Measurements from ENCODE around the gene SPSB2.

The SPSB2 gene

DNA sequence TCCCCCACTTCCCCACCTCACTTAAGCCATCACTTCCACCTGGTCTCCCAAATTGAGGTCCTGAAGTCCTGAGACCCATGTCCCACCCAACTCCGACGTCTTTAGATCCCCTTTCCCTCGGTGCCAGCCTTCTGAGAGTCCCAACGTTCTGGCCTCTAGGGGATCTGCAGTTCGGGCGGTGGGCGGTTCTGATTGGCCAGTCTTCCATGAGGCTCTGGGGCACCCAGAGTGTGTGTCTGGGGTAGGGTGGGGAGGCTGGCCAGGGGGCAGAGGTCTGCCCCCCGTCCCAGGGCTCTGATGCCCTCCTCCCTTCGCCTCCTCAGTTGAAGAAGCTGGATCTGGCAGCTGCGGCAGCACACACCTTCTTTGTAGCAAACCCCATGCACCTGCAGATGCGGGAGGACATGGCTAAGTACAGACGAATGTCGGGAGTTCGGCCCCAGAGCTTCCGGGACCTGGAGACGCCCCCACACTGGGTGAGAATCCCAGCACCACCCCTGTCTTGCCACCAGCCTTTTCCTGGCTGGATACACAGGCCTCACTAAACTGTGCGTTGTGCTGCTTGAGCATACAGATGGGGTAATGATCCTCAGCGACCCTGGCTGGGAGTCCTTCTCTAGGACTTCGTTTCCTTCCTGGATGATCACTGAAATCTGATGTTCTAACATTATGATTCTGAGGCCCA lies 43.4 kb downstream of the SPSB2 start:
- ChIA-PET CTCF (interaction anchor here (1.0 to 6.6 kb wide), 14 partner anchors 7 to 266 kb away, joined by 3 to 60 read pairs (median 4); partner anchors contain the start of genes COPS7A, GNB3, MLF2 and PTMS), POLR2A (interaction anchor here (1.3 kb wide), 1 partner anchor 38 kb away, joined by 5 read pairs; the partner anchor contains the start of gene TPI1)
- DNase-seq (ENCODE audit: extremely low spot score), result no peak
- TF ChIP-seq, protein P1, sequence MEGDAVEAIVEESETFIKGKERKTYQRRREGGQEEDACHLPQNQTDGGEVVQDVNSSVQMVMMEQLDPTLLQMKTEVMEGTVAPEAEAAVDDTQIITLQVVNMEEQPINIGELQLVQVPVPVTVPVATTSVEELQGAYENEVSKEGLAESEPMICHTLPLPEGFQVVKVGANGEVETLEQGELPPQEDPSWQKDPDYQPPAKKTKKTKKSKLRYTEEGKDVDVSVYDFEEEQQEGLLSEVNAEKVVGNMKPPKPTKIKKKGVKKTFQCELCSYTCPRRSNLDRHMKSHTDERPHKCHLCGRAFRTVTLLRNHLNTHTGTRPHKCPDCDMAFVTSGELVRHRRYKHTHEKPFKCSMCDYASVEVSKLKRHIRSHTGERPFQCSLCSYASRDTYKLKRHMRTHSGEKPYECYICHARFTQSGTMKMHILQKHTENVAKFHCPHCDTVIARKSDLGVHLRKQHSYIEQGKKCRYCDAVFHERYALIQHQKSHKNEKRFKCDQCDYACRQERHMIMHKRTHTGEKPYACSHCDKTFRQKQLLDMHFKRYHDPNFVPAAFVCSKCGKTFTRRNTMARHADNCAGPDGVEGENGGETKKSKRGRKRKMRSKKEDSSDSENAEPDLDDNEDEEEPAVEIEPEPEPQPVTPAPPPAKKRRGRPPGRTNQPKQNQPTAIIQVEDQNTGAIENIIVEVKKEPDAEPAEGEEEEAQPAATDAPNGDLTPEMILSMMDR (IDR thresholded peaks at IDR 0.05; ENCODE audit: control extremely low read depth, extremely low read depth, low read depth, missing control alignments), result no peak

DNA sequence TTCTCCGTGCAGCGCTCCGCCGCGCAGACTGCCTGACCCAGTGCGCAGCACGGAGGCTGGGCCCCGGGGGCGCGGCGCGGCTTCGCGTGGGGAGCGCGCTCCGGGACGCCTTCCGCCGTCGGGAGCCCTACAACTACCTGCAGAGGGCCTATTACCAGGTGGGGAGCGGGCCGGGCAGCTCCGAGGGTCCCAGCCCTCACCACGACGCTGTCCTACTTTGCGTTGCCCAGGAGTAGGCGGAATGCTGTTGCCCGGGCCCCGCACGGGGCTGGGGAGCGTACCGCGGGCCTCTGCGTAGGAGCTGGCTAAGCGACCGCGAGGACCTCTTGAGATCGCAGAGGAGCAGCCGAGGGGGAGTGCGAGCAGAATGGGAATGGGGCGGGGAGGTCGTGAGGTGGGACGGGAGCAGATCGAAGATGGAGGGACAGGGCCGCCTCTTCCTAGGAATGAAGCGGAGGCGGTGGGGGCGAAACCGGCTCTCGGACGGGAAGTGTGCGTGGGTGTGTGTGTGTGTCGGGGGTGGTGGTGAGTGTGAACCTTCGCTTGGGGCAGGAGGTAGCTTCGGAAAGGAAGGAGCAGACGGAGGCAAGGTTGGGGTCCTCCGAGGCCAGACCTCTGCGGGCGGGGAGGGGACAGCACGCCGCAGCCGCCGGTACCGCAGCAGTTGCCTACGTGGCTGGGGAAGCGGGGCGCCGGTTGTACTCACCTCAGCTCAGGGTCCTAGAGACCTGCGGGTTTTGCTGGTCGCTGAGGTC lies 44.1 kb downstream of the SPSB2 start:
- CTCF ChIA-PET, result interaction anchor here (1.0 to 6.6 kb wide), 13 partner anchors 9 to 275 kb away, joined by 3 to 60 read pairs (median 4); partner anchors contain the start of genes COPS7A, GNB3, MLF2 and PTMS
- TF ChIP-seq, protein P1 (IDR thresholded peaks at IDR 0.05; ENCODE audit: control extremely low read depth, extremely low read depth, low read depth, missing control alignments), result no peak
- POLR2A ChIA-PET, result no interaction called here
- no peak for DNase-seq (ENCODE audit: extremely low spot score)

DNA sequence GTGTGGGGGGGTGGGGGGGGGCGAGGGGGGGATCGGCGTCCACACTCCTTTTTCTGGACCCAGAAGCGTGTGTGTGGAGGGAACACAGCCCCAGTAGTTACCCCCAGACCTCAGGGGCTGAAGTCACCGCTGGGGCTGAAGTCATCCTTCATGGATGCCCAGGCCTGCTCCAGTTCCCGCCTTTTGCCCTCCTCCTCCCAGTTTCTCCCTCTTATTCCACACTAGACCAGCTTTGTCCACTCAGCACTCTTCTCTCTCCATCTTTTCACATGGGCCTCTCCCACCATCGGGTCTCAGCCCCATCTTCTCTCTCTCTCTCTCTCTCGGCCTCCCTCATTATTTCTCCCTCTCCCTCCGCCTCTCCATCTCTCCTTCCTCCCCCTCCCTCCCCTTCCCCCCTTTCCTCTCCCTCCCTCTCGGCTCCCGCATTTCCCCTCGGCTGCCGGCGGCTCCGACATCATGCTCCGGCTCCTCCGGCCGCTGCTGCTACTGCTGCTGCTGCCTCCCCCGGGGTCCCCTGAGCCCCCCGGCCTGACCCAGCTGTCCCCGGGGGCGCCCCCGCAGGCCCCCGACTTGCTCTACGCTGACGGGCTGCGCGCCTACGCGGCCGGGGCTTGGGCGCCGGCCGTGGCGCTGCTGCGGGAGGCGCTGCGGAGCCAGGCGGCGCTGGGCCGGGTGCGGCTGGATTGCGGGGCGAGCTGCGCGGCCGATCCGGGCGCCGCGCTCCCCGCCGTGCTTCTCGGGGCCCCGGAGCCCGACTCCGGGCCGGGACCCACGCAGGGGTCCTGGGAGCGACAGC lies 44.9 kb downstream of the SPSB2 start, which contains the start of gene P3H3:
Gene P3H3 (plus strand): TSS at position 426 of the 799 bp plus-strand sequence. CDS start 34 bp downstream, at position 460.
- CTCF ChIA-PET, result interaction anchor here (1.0 to 6.6 kb wide), 11 partner anchors 9 to 274 kb away, joined by 3 to 60 read pairs (median 3); partner anchors contain the start of genes COPS7A, GNB3, MLF2 and PTMS
- no peak for DNase-seq (ENCODE audit: extremely low spot score)
- TF ChIP-seq, protein P1 (IDR thresholded peaks at IDR 0.05; ENCODE audit: control extremely low read depth, extremely low read depth, low read depth, missing control alignments), result peak; percentile 19
- POLR2A ChIA-PET, result no interaction called here

DNA sequence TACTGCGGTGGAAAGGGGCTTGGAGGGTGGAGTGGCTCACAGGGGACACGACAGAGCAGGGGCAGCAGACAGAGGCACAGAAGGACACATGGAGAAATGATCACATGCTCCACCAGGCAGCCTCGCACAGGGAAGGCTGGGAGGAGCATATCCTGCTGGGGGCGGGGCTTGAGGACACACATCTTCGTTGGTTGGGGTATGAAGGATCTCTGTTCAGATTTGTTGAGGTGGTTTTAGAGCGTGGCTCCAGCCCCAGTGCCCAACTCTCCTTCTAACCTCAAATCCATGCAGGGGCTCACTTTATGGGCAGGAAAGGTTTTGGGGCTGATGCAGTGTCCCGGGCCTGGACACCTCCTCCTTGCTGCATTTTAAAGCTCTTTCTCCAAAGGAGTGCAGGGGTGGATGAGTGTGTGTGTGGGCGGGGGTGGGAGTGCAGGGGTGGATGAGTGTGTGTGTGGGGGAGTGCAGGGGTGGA lies 45.6 kb downstream of the SPSB2 start:
- ChIA-PET CTCF (interaction anchor here (0.8 to 7.6 kb wide), 6 partner anchors 7 to 74 kb away, joined by 3 to 60 read pairs (median 19); partner anchors contain the start of genes GNB3, MLF2 and PTMS), POLR2A (no interaction called here)
- TF ChIP-seq, protein P1 (IDR thresholded peaks at IDR 0.05; ENCODE audit: control extremely low read depth, extremely low read depth, low read depth, missing control alignments), result no peak
- DNase-seq (ENCODE audit: extremely low spot score), result no peak

DNA sequence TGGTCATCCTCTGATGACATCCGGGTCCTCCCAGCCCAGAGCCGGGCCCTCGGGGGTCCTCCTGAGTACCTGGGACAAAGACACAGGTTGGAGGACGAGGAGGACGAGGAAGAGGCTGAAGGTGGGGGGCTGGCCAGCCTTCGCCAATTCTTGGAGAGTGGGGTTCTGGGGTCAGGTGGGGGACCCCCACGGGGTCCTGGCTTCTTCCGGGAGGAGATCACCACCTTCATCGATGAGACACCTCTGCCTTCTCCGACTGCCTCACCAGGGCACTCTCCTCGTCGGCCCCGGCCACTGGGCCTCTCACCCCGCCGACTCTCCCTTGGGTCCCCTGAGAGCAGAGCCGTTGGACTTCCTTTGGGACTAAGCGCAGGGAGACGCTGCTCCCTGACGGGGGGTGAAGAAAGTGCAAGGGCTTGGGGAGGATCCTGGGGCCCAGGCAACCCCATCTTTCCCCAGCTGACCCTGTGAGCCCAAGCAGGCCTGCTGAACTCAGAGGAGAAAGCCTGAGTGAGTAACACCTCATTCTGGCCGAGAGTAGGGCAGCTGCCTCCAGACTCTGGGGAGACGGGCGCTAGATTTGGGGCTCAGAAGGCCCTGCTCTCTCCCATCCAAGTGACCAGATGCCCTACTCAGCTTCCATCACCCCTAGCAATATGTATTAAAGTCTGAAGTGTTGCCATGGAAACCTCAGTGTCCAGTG lies 46.2 kb downstream of the SPSB2 start:
- no peak for DNase-seq (ENCODE audit: extremely low spot score)
- CTCF ChIA-PET, result interaction anchor here (0.6 to 7.6 kb wide), 15 partner anchors 8 to 163 kb away, joined by 3 to 60 read pairs (median 6); partner anchors contain the start of genes CDCA3, GNB3, MLF2 and PTMS
- TF ChIP-seq, protein P1 (IDR thresholded peaks at IDR 0.05; ENCODE audit: control extremely low read depth, extremely low read depth, low read depth, missing control alignments), result no peak
- POLR2A ChIA-PET, result no interaction called here
